ENCODE results near the gene SNRPD3. TPM values are rescaled to one million over a fixed set of nuclear protein-coding genes. Genes with fewer than 3 reads are reported as not detected.
"Not testable (repeated sequence)": the region's sequence is repeated elsewhere in the genome, so short reads cannot be mapped to it uniquely, and the experiment has no call there.

The SNRPD3 gene
- total RNA-seq, 1 donor from 2014 or later: 147 TPM

DNA sequence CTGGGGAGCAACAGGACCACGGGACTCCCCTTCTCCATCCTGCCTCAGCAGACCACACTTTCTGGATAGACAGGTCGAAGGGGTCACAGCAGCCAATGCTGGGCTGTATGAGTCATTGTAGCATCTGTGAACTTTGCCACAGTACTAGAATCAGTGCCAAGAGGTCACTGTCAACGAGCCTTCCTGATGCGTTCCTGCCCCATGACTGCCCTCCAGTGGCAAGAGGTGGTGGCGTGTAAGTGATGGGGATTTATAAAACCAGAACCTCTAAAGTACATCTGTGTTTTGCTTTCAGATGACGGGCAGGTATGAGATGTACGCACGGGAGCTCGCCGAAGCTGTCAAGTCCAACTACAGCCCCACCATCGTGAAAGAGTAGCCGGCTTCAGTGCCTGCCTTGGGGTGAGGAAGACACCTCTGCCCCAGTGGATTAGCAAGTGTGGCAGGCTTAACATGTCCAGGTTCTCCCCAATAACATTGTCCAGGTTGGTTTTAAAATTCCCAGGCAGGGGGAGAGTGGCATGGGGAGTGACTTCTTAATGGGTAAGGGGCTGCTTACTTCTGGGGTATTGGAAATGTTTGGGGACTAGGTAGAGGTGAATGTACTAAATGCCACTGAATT is 30.3 kb upstream of the SNRPD3 start:
- Histone ChIP-seq H3K27me3 (ENCODE audit: control insufficient read depth, insufficient read depth, low read length) (no peaks in the 10 kb centered on the region), H3K4me3 (ENCODE audit: low read depth, low read length) (no peak overlapping the region), H3K36me3 (ENCODE audit: control insufficient read depth, insufficient read depth, low read length) (no peaks in the 10 kb centered on the region)
- TF ChIP-seq, protein P1, sequence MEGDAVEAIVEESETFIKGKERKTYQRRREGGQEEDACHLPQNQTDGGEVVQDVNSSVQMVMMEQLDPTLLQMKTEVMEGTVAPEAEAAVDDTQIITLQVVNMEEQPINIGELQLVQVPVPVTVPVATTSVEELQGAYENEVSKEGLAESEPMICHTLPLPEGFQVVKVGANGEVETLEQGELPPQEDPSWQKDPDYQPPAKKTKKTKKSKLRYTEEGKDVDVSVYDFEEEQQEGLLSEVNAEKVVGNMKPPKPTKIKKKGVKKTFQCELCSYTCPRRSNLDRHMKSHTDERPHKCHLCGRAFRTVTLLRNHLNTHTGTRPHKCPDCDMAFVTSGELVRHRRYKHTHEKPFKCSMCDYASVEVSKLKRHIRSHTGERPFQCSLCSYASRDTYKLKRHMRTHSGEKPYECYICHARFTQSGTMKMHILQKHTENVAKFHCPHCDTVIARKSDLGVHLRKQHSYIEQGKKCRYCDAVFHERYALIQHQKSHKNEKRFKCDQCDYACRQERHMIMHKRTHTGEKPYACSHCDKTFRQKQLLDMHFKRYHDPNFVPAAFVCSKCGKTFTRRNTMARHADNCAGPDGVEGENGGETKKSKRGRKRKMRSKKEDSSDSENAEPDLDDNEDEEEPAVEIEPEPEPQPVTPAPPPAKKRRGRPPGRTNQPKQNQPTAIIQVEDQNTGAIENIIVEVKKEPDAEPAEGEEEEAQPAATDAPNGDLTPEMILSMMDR (IDR thresholded peaks at IDR 0.05; ENCODE audit: insufficient read depth, low read length, severe bottlenecking): peak; percentile 90
- peak; percentile 61 for DNase-seq (ENCODE audit: low read depth)
- peak; percentile 58 for FAIRE-seq

DNA sequence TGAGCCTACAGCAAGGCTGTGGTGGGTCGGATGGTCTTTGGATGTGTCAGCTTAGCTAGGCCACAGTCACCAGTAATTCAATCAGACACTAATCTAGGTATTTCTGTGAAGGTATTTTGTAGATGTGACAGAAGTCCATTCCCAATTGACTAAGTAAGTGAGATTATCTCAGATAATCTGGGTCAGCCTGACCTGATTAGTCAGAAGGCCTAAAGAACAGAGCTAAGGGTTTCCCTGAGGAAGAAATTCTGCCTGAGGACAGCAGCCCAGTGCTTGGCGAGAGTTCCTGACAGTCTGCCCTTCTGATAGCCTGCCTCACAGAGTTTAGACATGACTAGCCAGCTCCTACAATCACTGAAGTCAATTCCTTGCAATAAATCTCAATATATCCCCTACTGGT is 29.6 kb upstream of the SNRPD3 start:
- FAIRE-seq: no peak
- H3K36me3 ChIP-seq (ENCODE audit: control insufficient read depth, insufficient read depth, low read length): no peaks in the 10 kb centered on the region
- TF ChIP-seq, protein P1 (IDR thresholded peaks at IDR 0.05; ENCODE audit: insufficient read depth, low read length, severe bottlenecking): no peak
- H3K27me3 ChIP-seq (ENCODE audit: control insufficient read depth, insufficient read depth, low read length): no peaks in the 10 kb centered on the region
- no peak overlapping the region for H3K4me3 ChIP-seq (ENCODE audit: low read depth, low read length)
- no peak for DNase-seq (ENCODE audit: low read depth)

DNA sequence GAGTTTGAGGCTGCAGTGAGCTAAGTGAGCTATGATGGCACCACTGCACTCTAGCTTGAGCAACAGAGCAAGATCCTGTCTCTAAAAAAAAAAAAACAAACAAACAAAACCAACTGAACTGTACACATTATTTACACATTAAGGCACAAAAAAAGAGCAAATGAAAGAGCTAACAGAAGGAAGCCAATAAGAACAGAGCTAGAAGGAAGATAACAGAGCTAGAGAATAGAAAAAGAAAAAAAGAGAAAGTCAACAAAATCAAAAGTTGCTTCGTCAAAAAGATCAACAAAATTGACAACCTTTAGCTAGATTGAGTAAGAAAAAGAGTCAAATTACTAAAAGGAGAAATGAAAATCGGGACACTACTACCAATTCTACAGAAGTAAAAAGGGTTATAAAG is 25.9 kb upstream of the SNRPD3 start:
- H3K4me3 ChIP-seq (ENCODE audit: low read depth, low read length): no peak overlapping the region
- TF ChIP-seq, protein P1 (IDR thresholded peaks at IDR 0.05; ENCODE audit: insufficient read depth, low read length, severe bottlenecking): no peak
- H3K27me3 ChIP-seq (ENCODE audit: control insufficient read depth, insufficient read depth, low read length): no peaks in the 10 kb centered on the region
- DNase-seq (ENCODE audit: low read depth) (no peak), FAIRE-seq (no peak)
- H3K36me3 ChIP-seq (ENCODE audit: control insufficient read depth, insufficient read depth, low read length): no peaks in the 10 kb centered on the region

DNA sequence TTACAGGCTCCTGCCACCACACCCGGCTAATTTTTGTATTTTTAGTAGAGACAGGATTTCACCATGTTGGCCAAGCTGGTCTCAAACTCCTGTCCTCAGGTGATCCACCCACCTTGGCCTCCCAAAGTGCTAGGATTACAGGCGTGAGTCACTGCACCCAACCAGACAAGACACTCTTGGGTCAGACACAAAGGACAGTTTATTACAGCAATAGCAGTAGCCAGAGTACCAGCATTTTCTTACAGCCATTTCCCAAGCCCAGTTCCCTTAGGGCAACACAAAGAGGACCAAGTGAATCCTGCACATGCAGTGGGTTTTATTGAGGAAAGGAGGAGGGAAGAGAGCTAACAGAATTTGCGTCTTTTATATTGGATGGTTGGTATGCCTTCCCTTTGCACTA is 24.8 kb upstream of the SNRPD3 start:
- not testable (repeated sequence) for H3K4me3 ChIP-seq (ENCODE audit: low read depth, low read length); FAIRE-seq; H3K36me3 ChIP-seq (ENCODE audit: control insufficient read depth, insufficient read depth, low read length); H3K27me3 ChIP-seq (ENCODE audit: control insufficient read depth, insufficient read depth, low read length); DNase-seq (ENCODE audit: low read depth)

DNA sequence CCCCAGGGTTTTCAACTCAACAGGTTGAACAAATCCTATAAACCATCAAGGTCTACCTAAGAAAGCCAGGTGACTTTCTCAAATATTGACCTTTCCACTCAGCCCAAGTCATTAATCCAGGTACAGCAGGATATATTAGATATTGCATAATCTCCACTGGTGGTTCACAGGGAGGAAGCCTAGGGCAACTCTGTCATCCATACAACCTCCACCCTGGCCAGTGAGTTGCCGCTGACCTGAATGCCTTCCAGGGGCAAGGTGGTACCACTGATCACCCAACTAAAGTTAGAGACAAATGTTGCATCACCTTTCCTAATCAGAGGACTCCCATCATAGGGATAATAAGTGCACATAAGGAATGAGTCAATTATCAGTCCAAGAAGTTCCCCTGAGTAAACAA is 23.7 kb upstream of the SNRPD3 start:
- TF ChIP-seq, protein P1 (IDR thresholded peaks at IDR 0.05; ENCODE audit: insufficient read depth, low read length, severe bottlenecking): no peak
- no peaks in the 10 kb centered on the region for H3K36me3 ChIP-seq (ENCODE audit: control insufficient read depth, insufficient read depth, low read length)
- H3K27me3 ChIP-seq (ENCODE audit: control insufficient read depth, insufficient read depth, low read length): no peaks in the 10 kb centered on the region
- DNase-seq (ENCODE audit: low read depth): peak; percentile 23
- no peak for FAIRE-seq
- no peak overlapping the region for H3K4me3 ChIP-seq (ENCODE audit: low read depth, low read length)

DNA sequence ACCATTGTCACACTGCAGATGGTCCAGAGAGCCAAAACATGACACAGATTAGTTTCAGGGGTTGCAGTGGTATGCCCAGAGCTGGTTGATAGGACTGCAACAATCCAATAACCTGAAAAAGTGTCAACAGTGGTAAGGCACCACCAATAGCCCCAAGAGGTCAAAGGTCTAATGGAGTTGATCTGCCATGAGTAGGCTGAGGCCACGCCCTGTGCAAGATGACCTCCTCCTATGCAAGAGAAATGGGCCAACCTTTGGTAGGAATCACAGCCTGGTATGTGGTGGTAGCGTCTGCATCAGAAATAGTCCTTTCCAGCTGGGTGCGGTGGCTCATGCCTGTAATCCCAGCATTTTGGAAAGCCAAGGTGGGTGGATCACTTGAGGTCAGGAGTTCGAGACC is 20.5 kb upstream of the SNRPD3 start:
- no peak for DNase-seq (ENCODE audit: low read depth)
- TF ChIP-seq, protein P1 (IDR thresholded peaks at IDR 0.05; ENCODE audit: insufficient read depth, low read length, severe bottlenecking): no peak
- H3K4me3 ChIP-seq (ENCODE audit: low read depth, low read length): no peak overlapping the region
- no peaks in the 10 kb centered on the region for H3K36me3 ChIP-seq (ENCODE audit: control insufficient read depth, insufficient read depth, low read length)
- no peak for FAIRE-seq
- H3K27me3 ChIP-seq (ENCODE audit: control insufficient read depth, insufficient read depth, low read length): no peaks in the 10 kb centered on the region
